ENCODE measurements around the gene HES1. TPM values are rescaled to one million over a fixed set of nuclear protein-coding genes. Genes with fewer than 3 reads are reported as not detected.

HES1 gene
- total RNA-seq, 1 donor from 2014 or later = 142 TPM

DNA sequence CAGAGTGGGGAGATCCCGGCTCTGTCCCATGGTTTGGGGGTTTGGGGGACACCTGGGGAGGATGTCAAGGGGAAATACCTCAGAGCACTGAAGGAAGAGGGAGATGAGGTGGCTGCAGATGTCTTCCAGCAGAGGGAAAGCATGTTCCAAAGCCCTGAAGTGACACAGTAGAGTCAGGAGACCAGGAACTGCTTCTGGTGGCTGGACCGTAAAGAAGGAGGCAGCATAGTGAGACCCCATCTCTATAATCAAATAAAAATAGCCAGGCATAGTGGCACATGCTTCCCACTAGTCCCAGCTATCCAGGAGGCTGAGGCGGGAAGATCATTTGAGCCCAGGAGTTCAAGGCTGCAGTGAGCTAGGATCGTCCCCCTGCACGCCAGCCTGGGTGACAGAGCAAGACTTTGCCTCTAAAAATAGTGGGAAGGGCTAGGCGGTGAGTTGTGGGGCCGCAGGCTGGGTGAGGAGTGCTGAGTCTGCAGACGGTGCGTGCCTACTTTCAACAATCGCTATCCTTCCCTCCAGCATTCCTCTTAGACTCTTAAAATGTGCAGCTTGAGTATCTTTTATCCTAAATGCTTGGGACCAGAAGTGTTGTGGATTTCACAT lies 26.2 kb downstream of the HES1 start:
- no peak overlapping the region for H3K4me3 Mint-ChIP-seq (ENCODE audit: low read depth)
- H3K36me3 Mint-ChIP-seq (ENCODE audit: insufficient read depth) = no peaks in the 10 kb centered on the region
- H3K27ac Mint-ChIP-seq = no peak overlapping the region
- no peaks in the 10 kb centered on the region for H3K9me3 Mint-ChIP-seq (ENCODE audit: low read depth)
- TF ChIP-seq, protein P1, sequence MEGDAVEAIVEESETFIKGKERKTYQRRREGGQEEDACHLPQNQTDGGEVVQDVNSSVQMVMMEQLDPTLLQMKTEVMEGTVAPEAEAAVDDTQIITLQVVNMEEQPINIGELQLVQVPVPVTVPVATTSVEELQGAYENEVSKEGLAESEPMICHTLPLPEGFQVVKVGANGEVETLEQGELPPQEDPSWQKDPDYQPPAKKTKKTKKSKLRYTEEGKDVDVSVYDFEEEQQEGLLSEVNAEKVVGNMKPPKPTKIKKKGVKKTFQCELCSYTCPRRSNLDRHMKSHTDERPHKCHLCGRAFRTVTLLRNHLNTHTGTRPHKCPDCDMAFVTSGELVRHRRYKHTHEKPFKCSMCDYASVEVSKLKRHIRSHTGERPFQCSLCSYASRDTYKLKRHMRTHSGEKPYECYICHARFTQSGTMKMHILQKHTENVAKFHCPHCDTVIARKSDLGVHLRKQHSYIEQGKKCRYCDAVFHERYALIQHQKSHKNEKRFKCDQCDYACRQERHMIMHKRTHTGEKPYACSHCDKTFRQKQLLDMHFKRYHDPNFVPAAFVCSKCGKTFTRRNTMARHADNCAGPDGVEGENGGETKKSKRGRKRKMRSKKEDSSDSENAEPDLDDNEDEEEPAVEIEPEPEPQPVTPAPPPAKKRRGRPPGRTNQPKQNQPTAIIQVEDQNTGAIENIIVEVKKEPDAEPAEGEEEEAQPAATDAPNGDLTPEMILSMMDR (IDR thresholded peaks at IDR 0.05; ENCODE audit: unreplicated experiment) = no peak
- H3K27me3 Mint-ChIP-seq = no peaks in the 10 kb centered on the region
- no peak for DNase-seq (ENCODE audit: low spot score, unreplicated experiment)
- H3K4me1 Mint-ChIP-seq (ENCODE audit: low read depth) = peaks cover 56% of the 10 kb centered on the region

DNA sequence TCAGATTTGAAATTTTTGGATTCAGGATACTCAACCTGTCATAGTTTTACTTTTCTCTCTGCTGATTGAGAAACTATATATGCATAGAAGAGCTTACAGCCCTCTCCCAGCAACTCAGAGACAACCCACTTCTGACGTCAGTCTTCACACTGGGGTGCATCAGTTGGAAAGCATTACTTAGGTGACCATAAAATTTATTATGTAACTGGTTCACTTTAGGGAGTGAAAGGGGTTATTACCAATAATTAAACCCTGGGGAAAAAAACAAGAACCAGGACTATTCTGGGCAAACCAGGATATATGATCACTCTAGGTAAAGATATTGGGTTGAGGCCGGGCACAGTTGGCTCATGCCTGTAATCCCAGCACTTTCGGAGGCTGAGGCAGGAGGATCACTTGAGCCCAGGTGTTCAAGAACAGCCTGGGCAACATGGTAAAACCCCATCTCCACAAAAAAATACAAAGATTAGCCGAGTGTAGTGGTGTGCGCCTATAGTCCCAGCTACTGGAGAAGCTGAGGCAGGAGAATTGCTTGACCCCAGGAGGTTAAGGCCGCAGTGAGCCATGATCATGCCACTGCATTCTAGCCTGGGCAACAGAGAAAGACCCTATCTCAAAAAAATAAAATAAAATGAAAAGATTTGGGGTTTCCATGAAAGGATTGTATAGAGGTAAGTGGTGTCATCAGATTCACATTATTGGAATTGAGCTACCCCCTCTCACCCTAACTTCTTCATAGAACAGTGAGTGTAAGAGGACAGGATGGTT lies 27.1 kb downstream of the HES1 start:
- Mint-ChIP-seq H3K9me3 (ENCODE audit: low read depth) (no peaks in the 10 kb centered on the region), H3K36me3 (ENCODE audit: insufficient read depth) (no peaks in the 10 kb centered on the region), H3K4me1 (ENCODE audit: low read depth) (peaks cover 64% of the 10 kb centered on the region), H3K4me3 (ENCODE audit: low read depth) (no peak overlapping the region), H3K27ac (no peak overlapping the region), H3K27me3 (no peaks in the 10 kb centered on the region)
- no peak for DNase-seq (ENCODE audit: low spot score, unreplicated experiment)
- TF ChIP-seq, protein P1 (IDR thresholded peaks at IDR 0.05; ENCODE audit: unreplicated experiment) = no peak

DNA sequence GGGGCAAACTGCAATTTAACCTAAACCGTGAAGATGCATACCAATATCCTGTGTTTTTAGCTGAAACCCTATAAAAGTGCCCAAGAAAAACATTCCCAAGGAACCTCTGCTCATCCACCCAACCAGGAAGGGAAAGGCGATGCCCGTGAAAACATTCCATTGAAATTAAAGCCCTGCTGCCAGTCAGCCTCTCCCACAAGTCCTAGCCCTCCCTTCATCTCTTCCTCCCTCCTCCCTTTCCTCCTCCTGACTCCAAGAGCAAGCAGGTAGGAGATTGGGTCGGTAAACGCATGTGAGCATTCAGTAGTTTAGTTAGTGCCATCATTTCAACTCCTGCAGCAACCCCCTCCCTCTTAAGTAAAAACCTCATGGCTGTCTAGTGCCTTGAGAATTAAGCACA lies 27.7 kb downstream of the HES1 start:
- DNase-seq (ENCODE audit: low spot score, unreplicated experiment) = no peak
- Mint-ChIP-seq H3K36me3 (ENCODE audit: insufficient read depth) (no peaks in the 10 kb centered on the region), H3K27ac (no peak overlapping the region), H3K4me3 (ENCODE audit: low read depth) (no peak overlapping the region), H3K27me3 (no peaks in the 10 kb centered on the region), H3K9me3 (ENCODE audit: low read depth) (no peaks in the 10 kb centered on the region), H3K4me1 (ENCODE audit: low read depth) (peaks cover 69% of the 10 kb centered on the region)
- TF ChIP-seq, protein P1 (IDR thresholded peaks at IDR 0.05; ENCODE audit: unreplicated experiment) = no peak

DNA sequence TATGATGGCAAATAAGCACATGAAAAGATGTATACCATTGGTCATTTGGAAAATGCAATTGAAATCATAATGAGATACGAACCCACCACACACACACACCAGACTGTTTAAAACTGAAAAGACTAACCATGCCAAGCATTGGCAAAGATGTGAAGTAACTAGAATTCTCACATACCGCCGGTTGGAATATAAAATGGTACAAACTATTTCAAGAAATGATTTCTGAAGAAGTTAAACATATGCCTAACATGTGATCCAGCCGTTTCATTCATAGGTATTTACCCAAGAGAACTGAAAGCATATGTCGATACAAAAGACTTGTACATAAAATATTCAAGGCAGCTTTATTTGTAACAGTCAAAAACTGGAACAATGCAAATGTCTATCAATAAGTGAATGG lies 28.9 kb downstream of the HES1 start:
- Mint-ChIP-seq H3K4me1 (ENCODE audit: low read depth) (peaks cover 80% of the 10 kb centered on the region), H3K27me3 (no peaks in the 10 kb centered on the region), H3K36me3 (ENCODE audit: insufficient read depth) (no peaks in the 10 kb centered on the region), H3K9me3 (ENCODE audit: low read depth) (no peaks in the 10 kb centered on the region), H3K4me3 (ENCODE audit: low read depth) (no peak overlapping the region), H3K27ac (no peak overlapping the region)
- no peak for DNase-seq (ENCODE audit: low spot score, unreplicated experiment)
- TF ChIP-seq, protein P1 (IDR thresholded peaks at IDR 0.05; ENCODE audit: unreplicated experiment) = no peak

DNA sequence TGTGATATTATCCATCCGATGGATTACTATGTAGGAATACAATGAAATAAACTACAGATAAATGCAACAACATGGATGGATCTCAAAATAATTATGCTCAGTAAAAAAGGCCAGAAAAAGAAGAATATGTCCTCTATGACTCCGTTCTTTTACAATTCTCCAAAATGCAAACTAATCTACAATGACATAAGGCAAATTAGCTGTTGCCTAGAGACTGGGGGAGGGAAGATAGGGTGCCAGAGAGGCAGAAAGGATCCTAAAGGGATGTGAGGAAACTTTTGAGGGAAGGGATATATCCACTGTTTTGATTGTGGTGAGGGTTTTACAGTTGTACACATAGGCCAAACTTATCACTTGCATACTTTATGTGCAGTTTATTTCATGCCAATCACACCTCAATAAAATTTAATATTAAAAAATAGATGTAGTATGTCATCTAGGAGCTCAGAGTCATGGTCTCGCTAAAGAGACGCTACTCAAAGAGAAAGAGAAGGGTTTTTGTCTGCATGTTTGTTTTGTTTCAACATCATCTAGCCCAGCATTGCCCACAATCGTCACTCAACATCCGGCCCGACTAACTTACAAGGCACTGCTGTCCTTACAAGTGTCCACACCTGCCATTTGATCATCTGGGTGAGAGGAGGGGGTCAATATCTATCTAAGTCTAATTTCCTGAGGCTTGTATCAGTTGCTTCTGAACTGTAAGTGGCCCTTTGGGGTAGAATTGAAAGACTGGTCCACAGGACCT lies 29.5 kb downstream of the HES1 start:
- no peaks in the 10 kb centered on the region for H3K36me3 Mint-ChIP-seq (ENCODE audit: insufficient read depth)
- peaks cover 79% of the 10 kb centered on the region for H3K4me1 Mint-ChIP-seq (ENCODE audit: low read depth)
- TF ChIP-seq, protein P1 (IDR thresholded peaks at IDR 0.05; ENCODE audit: unreplicated experiment) = no peak
- no peak overlapping the region for H3K4me3 Mint-ChIP-seq (ENCODE audit: low read depth)
- peak overlapping the region; percentile 38 for H3K27ac Mint-ChIP-seq
- no peaks in the 10 kb centered on the region for H3K9me3 Mint-ChIP-seq (ENCODE audit: low read depth)
- H3K27me3 Mint-ChIP-seq = no peaks in the 10 kb centered on the region
- DNase-seq (ENCODE audit: low spot score, unreplicated experiment) = no peak

Measured in progenitor cell of endocrine pancreas (in vitro differentiated cells).